Daoy (cell line): ENCODE data around the gene EEF1B2. TPM values are rescaled to one million over a fixed set of nuclear protein-coding genes. Genes with fewer than 3 reads are reported as not detected.

Experiments used
- total RNA-seq: library from RNA; depleted of rRNA; stranded (reverse); fragments of >200 nt; shearing (Covaris generic); gene quantifications from 2 replicates; pipeline ENCODE4 v1.2.3, GENCODE V29; 2014; rRNA removed

The EEF1B2 gene
- total RNA-seq, 1 experiment from 2014 or later = 646 TPM

Other genes starting within 250 kb of the EEF1B2 start
- gene INO80D, start 73.7 kb upstream of the EEF1B2 start, total RNA-seq = 3.2 and 3.3 TPM in 2 replicates
- 169 and 215 TPM in 2 replicates for gene NDUFS1, start 451 bp upstream of the EEF1B2 start, total RNA-seq
- gene ZDBF2, start 114.8 kb downstream of the EEF1B2 start, total RNA-seq = 5.5 and 8.3 TPM in 2 replicates